ENCODE results near the gene DHX57.
"Not testable (repeated sequence)": the region's sequence is repeated elsewhere in the genome, so short reads cannot be mapped to it uniquely, and the experiment has no call there.

The DHX57 gene

DNA sequence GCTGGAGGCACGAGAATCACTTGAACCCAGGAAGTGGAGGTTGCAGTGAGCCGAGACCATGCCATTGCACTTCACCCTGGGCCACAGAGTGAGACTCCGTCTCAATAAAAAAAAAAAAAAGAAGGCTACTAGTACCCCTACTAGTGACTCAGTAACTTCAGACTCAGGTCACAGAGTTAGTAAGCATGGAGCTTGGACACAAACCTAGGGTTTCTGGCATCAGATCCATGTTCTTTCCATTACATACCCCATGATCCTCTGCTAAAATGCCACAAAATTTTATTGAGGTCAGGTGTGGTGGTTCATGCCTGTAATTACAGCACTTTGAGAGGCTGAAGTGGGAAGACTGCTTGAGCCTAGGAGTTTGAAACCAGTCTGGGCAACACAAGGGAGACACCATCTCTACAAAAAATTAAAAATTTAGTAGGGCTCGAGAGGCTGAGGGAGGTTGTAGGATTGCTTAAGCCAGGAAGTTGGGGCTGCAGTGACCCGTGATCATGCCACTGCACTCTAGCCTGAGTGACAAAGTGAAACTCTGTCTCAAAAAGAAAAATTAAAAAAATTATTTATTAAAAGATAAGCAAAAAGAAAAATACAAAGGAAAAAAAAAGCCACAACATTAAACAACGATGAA, 45.1 kb downstream of the DHX57 start:
- Mint-ChIP-seq H3K36me3 (ENCODE audit: low read depth) (peaks cover 11% of the 10 kb centered on the region), H3K4me1 (ENCODE audit: low read depth) (peaks cover 3% of the 10 kb centered on the region), H3K4me3 (no peak overlapping the region), H3K27ac (no peak overlapping the region), H3K27me3 (ENCODE audit: low read depth) (no peaks in the 10 kb centered on the region), H3K9me3 (no peaks in the 10 kb centered on the region)

GRCh38 chr2:38829971-38830370, 45.8 kb downstream of the DHX57 start:
- Mint-ChIP-seq H3K4me3 (no peak overlapping the region), H3K9me3 (no peaks in the 10 kb centered on the region), H3K27me3 (ENCODE audit: low read depth) (no peaks in the 10 kb centered on the region), H3K4me1 (ENCODE audit: low read depth) (peaks cover 3% of the 10 kb centered on the region), H3K36me3 (ENCODE audit: low read depth) (peaks cover 9% of the 10 kb centered on the region), H3K27ac (no peak overlapping the region)

DNA sequence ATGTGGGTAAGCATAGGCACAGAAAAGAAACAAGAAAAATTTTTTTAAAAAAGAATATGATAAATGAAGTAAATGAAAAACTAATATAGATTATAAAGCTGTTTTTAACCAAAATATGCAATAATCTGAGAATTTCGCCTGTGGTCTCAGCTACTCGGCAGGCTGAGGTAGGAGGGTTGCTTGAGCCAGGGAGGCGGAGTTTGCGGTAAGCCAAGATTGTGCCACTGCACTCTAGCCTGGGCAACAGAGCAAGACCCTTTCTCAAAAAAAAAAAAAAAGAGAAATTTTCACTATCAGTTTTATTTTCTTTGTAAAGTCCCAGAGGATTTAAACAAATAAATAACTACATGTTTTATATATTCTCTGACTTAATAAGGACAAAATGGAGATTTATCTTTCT, 47.3 kb downstream of the DHX57 start:
- Mint-ChIP-seq H3K9me3 (no peaks in the 10 kb centered on the region), H3K4me3 (no peak overlapping the region), H3K4me1 (ENCODE audit: low read depth) (peaks cover 3% of the 10 kb centered on the region), H3K27me3 (ENCODE audit: low read depth) (no peaks in the 10 kb centered on the region), H3K36me3 (ENCODE audit: low read depth) (peaks cover 7% of the 10 kb centered on the region), H3K27ac (no peak overlapping the region)

DNA sequence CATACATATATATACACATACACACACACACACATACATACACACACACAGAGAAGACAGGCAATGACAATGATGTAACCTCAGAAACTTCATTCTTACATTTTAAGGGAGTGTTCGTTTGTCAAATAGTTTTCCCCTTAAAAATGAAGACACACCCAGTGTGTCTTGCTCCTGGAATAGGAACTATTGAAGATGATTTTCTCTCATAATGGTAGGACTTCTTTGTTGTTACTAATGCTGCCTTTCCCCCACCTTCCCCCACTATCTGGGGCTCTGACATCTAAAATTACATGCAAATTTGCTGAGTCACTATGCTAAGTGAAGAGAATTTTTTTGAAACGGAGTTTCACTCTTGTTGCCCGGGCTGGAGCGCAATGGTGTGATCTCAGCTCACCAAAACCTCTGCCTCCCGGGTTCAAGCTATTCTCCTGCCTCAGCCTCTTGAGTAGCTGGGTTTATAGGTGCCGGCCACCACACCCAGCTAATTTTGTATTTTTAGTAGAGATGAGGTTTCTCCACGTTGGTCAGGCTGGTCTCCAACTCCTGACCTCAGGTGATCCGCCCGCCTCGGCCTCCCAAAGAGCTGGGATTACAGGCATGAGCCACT, 48.1 kb downstream of the DHX57 start:
- not testable (repeated sequence) for H3K9me3 Mint-ChIP-seq; H3K27ac Mint-ChIP-seq; H3K4me3 Mint-ChIP-seq; H3K4me1 Mint-ChIP-seq (ENCODE audit: low read depth); H3K27me3 Mint-ChIP-seq (ENCODE audit: low read depth)
- peaks cover 10% of the 10 kb centered on the region for H3K36me3 Mint-ChIP-seq (ENCODE audit: low read depth)

DNA sequence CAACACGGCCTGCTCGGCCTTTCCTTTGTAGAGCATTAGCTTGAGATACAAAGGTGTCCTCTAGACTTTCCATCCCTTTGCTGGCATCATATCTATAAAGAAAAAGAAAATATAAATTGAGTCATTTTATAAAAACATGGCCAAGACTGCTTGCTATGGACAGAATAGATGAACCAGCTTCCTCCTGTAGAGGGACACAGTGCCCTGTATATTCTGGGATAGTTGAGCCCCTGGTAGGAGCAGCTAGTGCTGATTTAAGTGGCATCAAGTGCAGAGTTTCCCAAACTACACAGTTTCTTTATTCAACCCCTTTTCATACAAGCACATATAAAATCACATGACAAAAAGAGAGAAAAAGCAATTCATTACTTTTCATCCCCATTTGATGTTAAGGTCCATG, 49.8 kb downstream of the DHX57 start:
- Mint-ChIP-seq H3K9me3 (no peaks in the 10 kb centered on the region), H3K36me3 (ENCODE audit: low read depth) (peaks cover 18% of the 10 kb centered on the region)

GRCh38 chr2:38824906-38825305, 50.8 kb downstream of the DHX57 start:
- Mint-ChIP-seq H3K27ac (no peak overlapping the region), H3K27me3 (ENCODE audit: low read depth) (no peaks in the 10 kb centered on the region), H3K4me3 (no peak overlapping the region), H3K9me3 (no peaks in the 10 kb centered on the region), H3K4me1 (ENCODE audit: low read depth) (peaks cover 3% of the 10 kb centered on the region), H3K36me3 (ENCODE audit: low read depth) (peaks cover 19% of the 10 kb centered on the region)

More for the DNA sequence above, 49.8 kb downstream of the DHX57 start:
- Mint-ChIP-seq H3K27ac (no peak overlapping the region), H3K27me3 (ENCODE audit: low read depth) (no peaks in the 10 kb centered on the region), H3K4me1 (ENCODE audit: low read depth) (peaks cover 3% of the 10 kb centered on the region), H3K4me3 (no peak overlapping the region)

- peaks cover 26% of the 10 kb centered on the region for H3K36me3 Mint-ChIP-seq (ENCODE audit: low read depth)
- no peaks in the 10 kb centered on the region for H3K27me3 Mint-ChIP-seq (ENCODE audit: low read depth)
- peaks cover 3% of the 10 kb centered on the region for H3K4me1 Mint-ChIP-seq (ENCODE audit: low read depth)
- no peaks in the 10 kb centered on the region for H3K9me3 Mint-ChIP-seq
- H3K27ac Mint-ChIP-seq = no peak overlapping the region
- H3K4me3 Mint-ChIP-seq = no peak overlapping the region
These were observed 52.3 kb downstream of the DHX57 start for GRCh38 chr2:38823386-38823785.

- Mint-ChIP-seq H3K9me3 (no peaks in the 10 kb centered on the region), H3K27ac (no peak overlapping the region), H3K4me3 (no peak overlapping the region), H3K27me3 (ENCODE audit: low read depth) (no peaks in the 10 kb centered on the region), H3K36me3 (ENCODE audit: low read depth) (peaks cover 27% of the 10 kb centered on the region), H3K4me1 (ENCODE audit: low read depth) (no peaks in the 10 kb centered on the region)
These were observed 57.2 kb downstream of the DHX57 start for GRCh38 chr2:38818565-38818964.

DNA sequence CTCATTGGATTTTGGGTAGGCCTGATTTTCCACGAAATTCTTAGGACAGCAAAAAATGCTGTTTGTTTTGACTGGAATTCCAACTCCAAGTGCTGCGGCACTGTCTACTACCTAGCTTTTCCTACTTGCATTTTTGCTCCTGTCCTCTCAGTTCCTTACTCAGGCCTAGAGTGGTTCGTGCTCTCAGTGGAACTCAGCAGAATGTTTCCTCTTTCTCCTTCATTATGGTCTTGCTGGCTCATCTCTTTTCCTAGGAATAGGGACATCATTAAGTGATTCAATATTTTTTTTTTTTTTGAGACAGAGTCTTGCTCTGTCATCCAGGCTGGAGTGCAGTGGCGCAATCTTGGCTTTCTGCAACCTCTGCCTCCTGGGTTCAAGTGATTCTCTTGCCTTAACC, 59.8 kb downstream of the DHX57 start:
- Mint-ChIP-seq H3K27me3 (ENCODE audit: low read depth) (no peaks in the 10 kb centered on the region), H3K4me3 (no peak overlapping the region), H3K36me3 (ENCODE audit: low read depth) (peaks cover 18% of the 10 kb centered on the region), H3K9me3 (no peaks in the 10 kb centered on the region), H3K4me1 (ENCODE audit: low read depth) (no peaks in the 10 kb centered on the region), H3K27ac (no peak overlapping the region)

DNA sequence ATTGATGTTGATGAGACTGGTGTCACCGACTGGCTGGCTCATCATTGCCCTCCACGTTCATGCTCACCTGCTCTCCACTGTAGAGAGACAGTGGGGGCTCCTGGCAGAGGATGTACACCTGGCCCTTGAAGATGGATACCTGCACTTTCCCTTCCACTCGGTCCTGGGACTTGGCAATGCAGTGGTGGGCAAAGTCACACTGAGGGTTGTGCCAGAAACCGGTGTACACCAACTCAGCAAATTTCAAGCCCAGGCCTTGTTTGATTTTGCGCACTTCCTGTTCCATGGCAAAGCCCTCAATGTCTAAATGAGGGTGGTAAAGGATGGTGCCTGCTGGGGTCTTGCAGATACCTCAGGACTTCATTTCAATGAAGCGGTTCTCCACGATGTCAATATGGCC, 65.2 kb downstream of the DHX57 start:
- no peaks in the 10 kb centered on the region for H3K27me3 Mint-ChIP-seq (ENCODE audit: low read depth)
- no peak overlapping the region for H3K4me3 Mint-ChIP-seq
- peaks cover 6% of the 10 kb centered on the region for H3K36me3 Mint-ChIP-seq (ENCODE audit: low read depth)
- H3K9me3 Mint-ChIP-seq = no peaks in the 10 kb centered on the region
- no peak overlapping the region for H3K27ac Mint-ChIP-seq
- H3K4me1 Mint-ChIP-seq (ENCODE audit: low read depth) = peaks cover 2% of the 10 kb centered on the region

- Mint-ChIP-seq H3K4me3 (no peak overlapping the region), H3K27me3 (ENCODE audit: low read depth) (no peaks in the 10 kb centered on the region), H3K36me3 (ENCODE audit: low read depth) (peaks cover 6% of the 10 kb centered on the region), H3K4me1 (ENCODE audit: low read depth) (peaks cover 2% of the 10 kb centered on the region), H3K27ac (no peak overlapping the region), H3K9me3 (no peaks in the 10 kb centered on the region)
These were observed 67.1 kb downstream of the DHX57 start for GRCh38 chr2:38808677-38809076.

- Mint-ChIP-seq H3K4me1 (ENCODE audit: low read depth) (peaks cover 2% of the 10 kb centered on the region), H3K27me3 (ENCODE audit: low read depth) (no peaks in the 10 kb centered on the region), H3K36me3 (ENCODE audit: low read depth) (peaks cover 2% of the 10 kb centered on the region), H3K27ac (no peak overlapping the region), H3K4me3 (no peak overlapping the region), H3K9me3 (no peaks in the 10 kb centered on the region)
These were observed 69.0 kb downstream of the DHX57 start for GRCh38 chr2:38806733-38807059.

DNA sequence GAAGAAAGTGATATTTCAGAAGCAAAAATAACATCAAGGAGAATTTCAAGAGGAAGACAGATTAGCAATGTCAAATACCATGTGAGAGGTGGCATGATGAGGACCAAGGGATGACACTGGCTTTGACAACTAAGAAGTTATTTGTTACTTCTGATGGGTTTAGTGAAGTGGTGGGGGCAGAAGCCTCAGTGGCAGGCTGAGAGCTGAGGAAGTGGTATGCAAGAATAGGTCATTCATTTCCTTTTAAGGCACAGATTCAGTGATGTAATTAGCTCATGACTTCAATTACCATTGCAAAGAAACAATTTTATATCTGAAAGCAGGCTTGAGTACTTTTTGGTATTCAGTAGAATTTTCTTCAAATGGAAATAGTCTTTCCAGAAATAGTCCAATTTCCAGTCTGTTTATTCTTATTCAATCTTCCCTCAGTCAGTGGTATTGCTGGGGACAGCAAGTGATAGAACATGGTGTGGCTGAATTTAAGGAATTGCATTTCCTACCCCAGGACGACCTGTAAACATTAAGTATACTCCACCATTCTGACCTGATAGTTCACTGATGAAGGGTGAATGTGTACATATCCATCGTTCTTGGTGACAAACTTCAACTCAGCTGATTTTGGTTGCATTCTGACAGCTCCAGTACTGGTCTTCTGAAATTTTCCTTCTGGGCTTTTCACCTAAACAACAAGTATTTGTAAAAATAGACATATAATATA, 69.6 kb downstream of the DHX57 start:
- no peaks in the 10 kb centered on the region for H3K27me3 Mint-ChIP-seq (ENCODE audit: low read depth)
- H3K36me3 Mint-ChIP-seq (ENCODE audit: low read depth) = no peaks in the 10 kb centered on the region
- peaks cover 2% of the 10 kb centered on the region for H3K4me1 Mint-ChIP-seq (ENCODE audit: low read depth)
- H3K9me3 Mint-ChIP-seq = no peaks in the 10 kb centered on the region
- no peak overlapping the region for H3K27ac Mint-ChIP-seq
- H3K4me3 Mint-ChIP-seq = no peak overlapping the region

DNA sequence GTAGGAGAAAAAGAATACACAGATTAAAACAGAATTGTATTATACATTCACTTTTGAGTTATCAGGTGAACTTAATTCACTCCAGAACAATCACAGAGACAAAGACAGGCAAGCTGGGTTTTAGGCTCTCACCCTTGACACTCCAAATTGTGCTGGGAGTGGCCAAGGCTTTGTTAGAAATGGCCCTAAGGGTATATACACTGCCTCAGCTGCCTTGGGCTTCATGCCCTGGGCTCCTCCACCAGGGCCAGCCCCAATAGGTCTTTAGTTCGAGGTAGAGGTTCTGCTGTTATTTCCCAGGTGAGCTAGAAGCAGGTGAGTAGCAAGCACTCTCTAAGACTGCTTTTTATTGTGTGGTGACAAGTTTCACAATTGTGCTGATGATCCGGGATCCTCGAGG, 77.8 kb downstream of the DHX57 start:
- Mint-ChIP-seq H3K4me1 (ENCODE audit: low read depth) (no peaks in the 10 kb centered on the region), H3K4me3 (no peak overlapping the region), H3K9me3 (no peaks in the 10 kb centered on the region), H3K36me3 (ENCODE audit: low read depth) (peaks cover 1% of the 10 kb centered on the region), H3K27ac (no peak overlapping the region), H3K27me3 (ENCODE audit: low read depth) (no peaks in the 10 kb centered on the region)

DNA sequence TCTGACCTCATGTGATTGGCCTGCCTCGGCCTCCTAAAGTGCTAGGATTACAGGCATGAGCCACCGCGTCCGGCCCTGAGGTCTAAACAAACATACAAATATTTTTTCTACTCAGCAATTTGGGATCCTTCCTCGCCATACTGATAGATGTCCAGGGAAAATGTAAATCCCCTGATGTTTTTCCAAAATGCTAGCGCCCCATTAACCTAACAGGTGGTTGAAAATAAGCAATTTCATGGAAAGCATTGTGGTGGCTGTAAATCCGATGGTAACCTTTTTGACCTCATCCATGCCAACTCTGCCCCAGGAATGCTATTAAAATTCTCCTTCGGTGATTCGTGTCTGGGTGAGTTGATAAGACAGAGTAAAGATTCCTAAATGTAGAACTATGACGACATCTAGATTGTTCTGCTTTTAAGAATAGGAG, 78.5 kb downstream of the DHX57 start:
- H3K4me1 Mint-ChIP-seq (ENCODE audit: low read depth) = no peaks in the 10 kb centered on the region
- no peaks in the 10 kb centered on the region for H3K27me3 Mint-ChIP-seq (ENCODE audit: low read depth)
- no peaks in the 10 kb centered on the region for H3K9me3 Mint-ChIP-seq
- no peak overlapping the region for H3K27ac Mint-ChIP-seq
- H3K4me3 Mint-ChIP-seq = no peak overlapping the region
- H3K36me3 Mint-ChIP-seq (ENCODE audit: low read depth) = peaks cover 1% of the 10 kb centered on the region

Data from T-helper 1 cell treated with Interleukin-12 subunit alpha and Interleukin-12 subunit beta and Interleukin-4 antibody, amounts not matched to agents 30 μg/mL and 1 μg/mL, for 36 hours (primary cell).